ENCODE data around the gene LIN52. TPM values are rescaled to one million over a fixed set of nuclear protein-coding genes. Genes with fewer than 3 reads are reported as not detected.

The LIN52 gene
- total and polyA plus RNA-seq, 9 of the 15 experiments (the other 6 are each of a cell fraction or from before 2014, with no cell fraction given) = 4.6 to 11.8 (median 9.2) TPM

- Histone ChIP-seq H3K27me3 (ENCODE audit: control insufficient read depth in 2 of 2, insufficient read depth in 2 of 2, low read length in 2 of 2) (peaks cover 19 to 51% of the 10 kb centered on the region in 2 experiments; a peak in 4 of 5 replicates), H3K4me2 (ENCODE audit: insufficient read depth, low read length) (no peak within 1 kb of the TSS), H4K20me1 (replicated peaks; ENCODE audit: control insufficient read depth, insufficient read depth, low read length) (no peaks in the 10 kb centered on the region), H3K4me1 (replicated peaks in 1 of 2; ENCODE audit: control insufficient read depth in 2 of 2, insufficient read depth in 2 of 2, low read length in 2 of 2) (peaks cover 0 to 14% of the 10 kb centered on the region in 2 experiments; a peak in 2 of 5 replicates), H3K36me3 (ENCODE audit: control insufficient read depth, insufficient read depth, low read length) (no peaks in the 10 kb centered on the region), H2AFZ (ENCODE audit: low read depth, low read length) (no peak within 1 kb of the TSS), H3K4me3 (no peak within 1 kb of the TSS), H3K9me1 (ENCODE audit: control insufficient read depth, insufficient read depth, low read length) (no peaks in the 10 kb centered on the region), H3K79me2 (ENCODE audit: control insufficient read depth, insufficient read depth, low read length) (no peaks in the 10 kb centered on the region), H3K9ac (ENCODE audit: insufficient read depth in 1 of 2, low read depth in 2 of 2, low read length in 2 of 2) (no peak within 1 kb of the TSS), H3K9me3 (replicated peaks; ENCODE audit: control insufficient read depth, insufficient read depth, low read depth, low read length) (no peaks in the 10 kb centered on the region), H3K27ac (ENCODE audit: extremely low read depth, low read depth, low read length) (no peak within 1 kb of the TSS)
- DNase-seq (ENCODE audit: extremely low read depth in 1 of 4, low spot score in 3 of 4) = no peak
- WGBS (ENCODE audit: insufficient coverage, low coverage, missing lambda C conversion rate) = 9% methylated on average over 12 of the region's 40 CpGs
- TF ChIP-seq EHMT2 (IDR thresholded peaks at IDR 0.05) (no peak), SMARCA5 (IDR thresholded peaks at IDR 0.05) (no peak), POLR2H (tag; IDR thresholded peaks at IDR 0.05; ENCODE audit: low read depth) (no peak), NCOA1 (IDR thresholded peaks at IDR 0.05; ENCODE audit: low read depth) (no peak), ZNF830 (CRISPR knock-in tag; IDR thresholded peaks at IDR 0.05) (no peak), STAT5B (CRISPR knock-in tag; IDR thresholded peaks at IDR 0.05) (no peak), FOS (IDR thresholded peaks at IDR 0.05; ENCODE audit: extremely low read depth, insufficient read length) (no peak), TOE1 (IDR thresholded peaks at IDR 0.05; ENCODE audit: borderline replicate concordance) (no peak), TOE1 (CRISPR knock-in tag; IDR thresholded peaks at IDR 0.05; ENCODE audit: borderline replicate concordance, low read depth) (no peak), ZNF551 (CRISPR knock-in tag; IDR thresholded peaks at IDR 0.05) (no peak), CEBPG (CRISPR knock-in tag; IDR thresholded peaks at IDR 0.05) (no peak), CEBPG (tag; conservative IDR thresholded peaks at IDR 0.05 in 1 of 2, IDR thresholded peaks at IDR 0.05 in 1 of 2) (no peak), CBX3 (IDR thresholded peaks at IDR 0.05; ENCODE audit: borderline replicate concordance in 1 of 2, low read length in 2 of 2) (no peak), HMG20B (CRISPR knock-in tag; IDR thresholded peaks at IDR 0.05) (no peak), ELF1 (tag; IDR thresholded peaks at IDR 0.05) (no peak)
- TF ChIP-seq, protein P1, sequence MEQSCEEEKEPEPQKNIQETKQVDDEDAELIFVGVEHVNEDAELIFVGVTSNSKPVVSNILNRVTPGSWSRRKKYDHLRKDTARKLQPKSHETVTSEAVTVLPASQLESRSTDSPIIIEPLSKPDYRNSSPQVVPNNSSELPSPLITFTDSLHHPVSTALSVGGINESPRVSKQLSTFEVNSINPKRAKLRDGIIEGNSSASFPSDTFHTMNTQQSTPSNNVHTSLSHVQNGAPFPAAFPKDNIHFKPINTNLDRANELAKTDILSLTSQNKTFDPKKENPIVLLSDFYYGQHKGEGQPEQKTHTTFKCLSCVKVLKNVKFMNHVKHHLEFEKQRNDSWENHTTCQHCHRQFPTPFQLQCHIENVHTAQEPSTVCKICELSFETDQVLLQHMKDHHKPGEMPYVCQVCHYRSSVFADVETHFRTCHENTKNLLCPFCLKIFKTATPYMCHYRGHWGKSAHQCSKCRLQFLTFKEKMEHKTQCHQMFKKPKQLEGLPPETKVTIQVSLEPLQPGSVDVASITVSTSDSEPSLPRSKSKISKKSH (CRISPR knock-in tag; IDR thresholded peaks at IDR 0.05) = no peak
- no peak for ATAC-seq
- FAIRE-seq = no peak
- ChIA-PET CTCF (ENCODE audit: low intra/inter-chr PET ratio) (no interaction called here), POLR2A (interaction anchor here (0.6 to 0.9 kb wide), 2 partner anchors 8 to 49 kb away, joined by 3 read pairs; no protein-coding TSS in a partner anchor)
- in situ Hi-C loops (cut with MboI) = no loop called here
- no TSS peak for BruUV-seq (replicated peaks)
- intact Hi-C loops (cut with micrococcal nuclease) = no loop called here
These were observed 154.5 kb downstream of the LIN52 start, which contains the start of gene VSX2 for GRCh38 chr14:74238974-74239847. TSS of gene VSX2 (plus strand) at chr14:74239449. CDS start at chr14:74239562, 113 bp downstream.
